Measurements from ENCODE around the gene C5AR1. TPM values are rescaled to one million over a fixed set of nuclear protein-coding genes. Genes with fewer than 3 reads are reported as not detected.
"Not testable (repeated sequence)": the region's sequence is repeated elsewhere in the genome, so short reads cannot be mapped to it uniquely, and the experiment has no call there.

Gene C5AR1
- total RNA-seq, 2 experiments from 2014 or later = 0.48 TPM; not detected in 1

DNA sequence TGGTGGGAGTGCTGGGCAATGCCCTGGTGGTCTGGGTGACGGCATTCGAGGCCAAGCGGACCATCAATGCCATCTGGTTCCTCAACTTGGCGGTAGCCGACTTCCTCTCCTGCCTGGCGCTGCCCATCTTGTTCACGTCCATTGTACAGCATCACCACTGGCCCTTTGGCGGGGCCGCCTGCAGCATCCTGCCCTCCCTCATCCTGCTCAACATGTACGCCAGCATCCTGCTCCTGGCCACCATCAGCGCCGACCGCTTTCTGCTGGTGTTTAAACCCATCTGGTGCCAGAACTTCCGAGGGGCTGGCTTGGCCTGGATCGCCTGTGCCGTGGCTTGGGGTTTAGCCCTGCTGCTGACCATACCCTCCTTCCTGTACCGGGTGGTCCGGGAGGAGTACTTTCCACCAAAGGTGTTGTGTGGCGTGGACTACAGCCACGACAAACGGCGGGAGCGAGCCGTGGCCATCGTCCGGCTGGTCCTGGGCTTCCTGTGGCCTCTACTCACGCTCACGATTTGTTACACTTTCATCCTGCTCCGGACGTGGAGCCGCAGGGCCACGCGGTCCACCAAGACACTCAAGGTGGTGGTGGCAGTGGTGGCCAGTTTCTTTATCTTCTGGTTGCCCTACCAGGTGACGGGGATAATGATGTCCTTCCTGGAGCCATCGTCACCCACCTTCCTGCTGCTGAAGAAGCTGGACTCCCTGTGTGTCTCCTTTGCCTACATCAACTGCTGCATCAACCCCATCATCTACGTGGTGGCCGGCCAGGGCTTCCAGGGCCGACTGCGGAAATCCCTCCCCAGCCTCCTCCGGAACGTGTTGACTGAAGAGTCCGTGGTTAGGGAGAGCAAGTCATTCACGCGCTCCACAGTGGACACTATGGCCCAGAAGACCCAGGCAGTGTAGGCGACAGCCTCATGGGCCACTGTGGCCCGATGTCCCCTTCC, 10.5 kb downstream of the C5AR1 start:
- no peak overlapping the region for H3K27ac Mint-ChIP-seq
- no peaks in the 10 kb centered on the region for H3K36me3 Mint-ChIP-seq
- no peak overlapping the region for H3K4me3 Mint-ChIP-seq
- ChIA-PET POLR2A (no interaction called here), CTCF (no interaction called here)
- peaks cover 2% of the 10 kb centered on the region for H3K4me1 Mint-ChIP-seq (ENCODE audit: low read depth)
- no peaks in the 10 kb centered on the region for H3K9me3 Mint-ChIP-seq
- peaks cover 30% of the 10 kb centered on the region for H3K27me3 Mint-ChIP-seq
- intact Hi-C loops (cut with micrococcal nuclease) = no loop called here
- no peak for DNase-seq

DNA sequence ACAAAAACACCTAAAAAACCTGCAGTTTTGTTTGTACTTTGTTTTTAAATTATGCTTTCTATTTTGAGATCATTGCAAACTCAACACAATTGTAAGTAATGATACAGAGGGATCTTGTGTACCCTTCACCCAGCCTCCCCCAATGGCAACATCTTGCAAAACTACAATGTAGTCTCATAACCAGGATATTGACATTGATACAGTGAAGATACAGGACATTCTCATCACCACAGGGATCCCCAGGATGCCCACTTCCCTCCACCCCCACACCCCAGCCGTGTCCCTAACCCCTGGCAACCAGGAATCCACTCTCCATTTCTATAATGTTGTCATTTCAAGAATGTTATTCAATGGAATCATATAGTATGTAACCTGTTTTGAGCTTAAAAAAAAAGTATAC, 12.0 kb downstream of the C5AR1 start:
- Mint-ChIP-seq H3K27me3 (peaks cover 29% of the 10 kb centered on the region), H3K36me3 (no peaks in the 10 kb centered on the region), H3K27ac (no peak overlapping the region), H3K4me1 (ENCODE audit: low read depth) (no peaks in the 10 kb centered on the region), H3K4me3 (no peak overlapping the region), H3K9me3 (no peaks in the 10 kb centered on the region)
- ChIA-PET CTCF (no interaction called here), POLR2A (no interaction called here)
- no peak for DNase-seq
- intact Hi-C loops (cut with micrococcal nuclease) = no loop called here

DNA sequence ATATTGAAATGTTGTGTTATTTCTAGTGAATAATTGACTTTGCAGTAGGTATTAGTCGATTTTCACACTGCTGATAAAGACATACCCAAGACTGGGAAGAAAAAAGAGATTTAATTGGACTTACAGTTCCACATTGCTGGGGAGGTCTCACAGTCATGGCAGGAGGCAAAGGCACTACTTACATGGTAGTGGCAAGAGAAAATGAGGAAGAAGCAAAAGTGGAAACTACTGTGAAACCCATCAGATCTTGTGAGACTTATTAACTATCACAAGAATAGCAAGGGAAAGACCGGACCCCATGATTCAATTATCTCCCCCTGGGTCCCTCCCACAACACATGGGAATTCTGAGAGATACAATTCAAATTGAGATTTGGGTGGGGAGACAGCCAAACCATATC, 12.4 kb downstream of the C5AR1 start:
- no peaks in the 10 kb centered on the region for H3K4me1 Mint-ChIP-seq (ENCODE audit: low read depth)
- H3K4me3 Mint-ChIP-seq = no peak overlapping the region
- intact Hi-C loops (cut with micrococcal nuclease) = no loop called here
- H3K36me3 Mint-ChIP-seq = no peaks in the 10 kb centered on the region
- no peaks in the 10 kb centered on the region for H3K9me3 Mint-ChIP-seq
- peaks cover 27% of the 10 kb centered on the region for H3K27me3 Mint-ChIP-seq
- ChIA-PET POLR2A (no interaction called here), CTCF (no interaction called here)
- no peak for DNase-seq
- H3K27ac Mint-ChIP-seq = no peak overlapping the region

DNA sequence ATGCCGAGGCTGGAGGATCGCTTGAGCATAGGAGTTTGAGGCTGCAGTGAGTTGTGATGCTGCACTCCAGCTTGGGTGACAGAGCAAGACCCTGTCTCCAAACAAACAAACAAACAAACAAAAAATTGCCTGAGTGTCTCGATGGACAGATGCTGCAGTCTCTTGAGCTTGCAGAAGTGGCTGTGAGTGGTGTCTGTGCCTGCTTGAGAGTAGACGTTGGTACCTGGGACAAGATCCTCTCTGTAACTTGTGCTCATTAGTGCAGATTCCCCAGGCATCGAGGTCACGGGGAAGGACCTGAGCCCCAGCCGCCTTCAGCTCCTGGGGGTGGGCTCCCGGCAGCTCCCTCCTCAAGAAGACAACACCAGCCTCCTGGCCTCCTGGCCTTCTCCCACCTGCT, 13.7 kb downstream of the C5AR1 start:
- no peak overlapping the region for H3K27ac Mint-ChIP-seq
- ChIA-PET POLR2A (no interaction called here), CTCF (interaction anchor here (0.9 kb wide), 1 partner anchor 68 kb away, joined by 6 read pairs; no protein-coding TSS in a partner anchor)
- H3K4me3 Mint-ChIP-seq = no peak overlapping the region
- intact Hi-C loops (cut with micrococcal nuclease) = no loop called here
- no peaks in the 10 kb centered on the region for H3K9me3 Mint-ChIP-seq
- no peak for DNase-seq
- no peaks in the 10 kb centered on the region for H3K4me1 Mint-ChIP-seq (ENCODE audit: low read depth)
- H3K36me3 Mint-ChIP-seq = no peaks in the 10 kb centered on the region
- peaks cover 25% of the 10 kb centered on the region for H3K27me3 Mint-ChIP-seq

DNA sequence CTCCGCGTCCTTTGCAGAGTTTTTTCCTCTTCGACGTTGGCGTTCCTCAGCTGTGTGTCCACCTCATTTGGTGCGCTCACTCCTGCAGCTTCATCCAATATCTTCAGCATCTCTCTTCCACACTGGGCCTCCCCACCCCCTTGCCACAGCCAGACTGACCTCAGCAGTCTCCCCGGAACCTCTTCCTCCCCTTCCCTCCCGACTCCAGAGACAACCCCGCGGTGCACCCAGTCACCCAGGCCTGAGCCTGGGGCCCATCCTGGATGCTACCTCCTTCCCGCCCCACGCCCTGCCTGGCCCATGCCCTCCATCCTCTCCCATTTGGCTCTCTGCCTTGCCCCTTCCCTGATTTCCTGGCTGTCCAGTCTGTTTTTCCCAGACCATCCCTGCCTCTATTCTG, 14.2 kb downstream of the C5AR1 start:
- Mint-ChIP-seq H3K27ac (no peak overlapping the region), H3K4me3 (no peak overlapping the region), H3K9me3 (no peaks in the 10 kb centered on the region), H3K27me3 (peaks cover 25% of the 10 kb centered on the region), H3K4me1 (ENCODE audit: low read depth) (no peaks in the 10 kb centered on the region), H3K36me3 (no peaks in the 10 kb centered on the region)
- intact Hi-C loops (cut with micrococcal nuclease) = no loop called here
- POLR2A ChIA-PET = no interaction called here
- no peak for DNase-seq
- CTCF ChIA-PET = no interaction called here

DNA sequence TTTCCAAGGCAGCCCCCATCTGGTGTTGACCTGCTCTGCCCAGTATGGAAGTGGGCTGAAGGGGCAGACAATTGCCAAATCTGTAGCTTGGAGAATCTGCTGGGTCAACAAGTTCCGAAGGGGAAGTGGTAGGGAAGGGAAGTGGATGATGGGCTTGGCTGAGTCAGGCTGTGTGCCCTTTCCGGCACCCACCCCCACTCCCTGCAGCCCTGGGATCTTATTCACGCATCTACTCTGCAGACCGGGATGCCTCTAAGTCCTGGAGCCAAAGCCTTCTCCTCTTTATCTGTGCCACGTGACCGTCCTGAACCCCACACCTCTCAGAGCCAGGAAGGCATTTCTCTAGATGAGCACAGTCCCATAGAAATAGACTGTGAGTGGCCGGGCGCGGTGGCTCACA, 14.8 kb downstream of the C5AR1 start:
- no peak for DNase-seq
- no peak overlapping the region for H3K27ac Mint-ChIP-seq
- CTCF ChIA-PET = no interaction called here
- no peaks in the 10 kb centered on the region for H3K4me1 Mint-ChIP-seq (ENCODE audit: low read depth)
- no peaks in the 10 kb centered on the region for H3K9me3 Mint-ChIP-seq
- H3K4me3 Mint-ChIP-seq = no peak overlapping the region
- intact Hi-C loops (cut with micrococcal nuclease) = no loop called here
- H3K36me3 Mint-ChIP-seq = no peaks in the 10 kb centered on the region
- POLR2A ChIA-PET = no interaction called here
- H3K27me3 Mint-ChIP-seq = peaks cover 25% of the 10 kb centered on the region

DNA sequence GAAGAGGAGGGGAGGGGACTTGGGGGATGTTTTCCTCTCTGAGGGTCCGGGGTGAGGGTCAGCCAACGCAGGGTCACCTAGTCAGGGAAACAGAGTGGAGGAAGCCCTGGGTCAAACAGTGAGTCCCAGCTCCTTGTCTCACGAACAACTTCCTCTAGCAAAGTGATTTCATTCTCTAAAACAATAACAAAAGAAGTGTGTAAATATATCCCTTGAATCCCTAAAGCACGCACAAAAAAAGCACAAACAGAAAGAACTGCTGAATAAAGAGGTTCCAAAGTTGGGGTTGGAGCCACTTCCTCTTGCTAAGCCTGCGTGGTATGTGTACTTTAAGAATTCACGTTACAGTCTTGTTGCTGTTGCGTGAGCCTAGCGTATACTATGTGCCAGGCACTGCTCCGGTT, 20.8 kb downstream of the C5AR1 start:
- Mint-ChIP-seq H3K27ac (no peak overlapping the region), H3K9me3 (no peaks in the 10 kb centered on the region), H3K36me3 (no peaks in the 10 kb centered on the region), H3K27me3 (peaks cover 1% of the 10 kb centered on the region), H3K4me1 (ENCODE audit: low read depth) (peaks cover 1% of the 10 kb centered on the region), H3K4me3 (no peak overlapping the region)
- ChIA-PET CTCF (interaction anchor here (1.5 kb wide), 1 partner anchor 18 kb away, joined by 9 read pairs; the partner anchor contains the start of gene DHX34), POLR2A (interaction anchor here (0.6 kb wide), 1 partner anchor 28 kb away, joined by 4 read pairs; no protein-coding TSS in a partner anchor)
- no peak for DNase-seq
- intact Hi-C loops (cut with micrococcal nuclease) = no loop called here

DNA sequence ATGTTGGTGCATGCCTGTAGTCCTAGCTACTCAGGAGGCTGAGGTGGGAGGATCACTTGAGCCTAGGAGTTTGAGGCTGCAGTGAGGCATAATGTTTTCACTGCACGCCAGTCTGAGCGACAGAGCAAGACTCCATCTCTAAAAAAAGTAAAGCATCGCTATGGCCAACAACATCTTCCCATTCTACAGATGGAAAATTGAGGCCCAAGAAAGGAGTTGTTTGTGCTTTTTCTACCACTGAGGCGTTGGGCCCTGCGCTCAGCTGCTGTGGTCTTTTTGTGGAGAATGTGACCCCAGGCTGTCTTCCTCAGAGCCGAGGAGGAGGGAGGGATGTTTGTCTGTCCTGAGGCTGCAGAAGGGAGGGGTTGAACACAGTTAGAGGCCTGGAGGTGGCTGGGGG, 21.8 kb downstream of the C5AR1 start:
- intact Hi-C loops (cut with micrococcal nuclease) = no loop called here
- CTCF ChIA-PET = no interaction called here
- Mint-ChIP-seq H3K27me3 (no peaks in the 10 kb centered on the region), H3K27ac (no peak overlapping the region), H3K9me3 (no peaks in the 10 kb centered on the region), H3K4me1 (ENCODE audit: low read depth) (peaks cover 6% of the 10 kb centered on the region), H3K36me3 (no peaks in the 10 kb centered on the region), H3K4me3 (no peak overlapping the region)
- POLR2A ChIA-PET = no interaction called here
- DNase-seq = no peak

DNA sequence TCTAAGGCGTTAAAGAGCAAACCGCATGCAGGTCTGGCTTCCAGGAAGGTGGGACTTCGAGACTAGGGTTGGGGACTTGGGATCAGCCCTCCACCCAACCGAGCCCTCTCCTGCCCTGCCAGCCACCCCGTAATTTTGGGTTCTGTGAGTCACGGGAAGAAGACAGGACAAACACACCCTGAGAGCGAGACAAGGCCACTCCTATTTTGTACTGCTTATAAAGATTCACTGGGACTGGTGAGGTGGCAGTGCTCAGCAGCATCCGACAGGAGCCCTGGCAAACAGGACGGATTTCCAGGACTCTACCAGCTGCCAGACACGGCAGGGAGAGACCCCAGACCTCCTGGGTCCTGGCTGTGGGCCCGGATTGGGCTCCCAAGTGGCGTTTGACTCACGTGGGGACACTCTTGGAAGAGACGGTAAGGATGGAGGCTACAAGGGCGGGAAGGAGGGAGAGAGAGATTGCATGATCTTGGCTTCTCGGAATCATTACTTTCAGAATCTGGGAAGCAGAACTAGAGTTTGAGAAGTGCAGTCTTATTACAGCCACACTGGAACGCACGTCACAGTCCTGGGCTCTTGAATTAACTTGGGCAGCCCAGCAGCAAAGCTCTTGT, 22.4 kb downstream of the C5AR1 start, which contains the start of gene C5AR2:
TSS of gene C5AR2 (plus strand) at position 245 of the 617 bp plus-strand sequence. CDS start 8,625 bp downstream, outside the sequence.
- peaks cover 11% of the 10 kb centered on the region for H3K4me1 Mint-ChIP-seq (ENCODE audit: low read depth)
- no peaks in the 10 kb centered on the region for H3K27me3 Mint-ChIP-seq
- no peaks in the 10 kb centered on the region for H3K36me3 Mint-ChIP-seq
- no peak within 1 kb of the TSS for H3K27ac Mint-ChIP-seq
- no peaks in the 10 kb centered on the region for H3K9me3 Mint-ChIP-seq
- no peak for DNase-seq
- no peak within 1 kb of the TSS for H3K4me3 Mint-ChIP-seq
- intact Hi-C loops (cut with micrococcal nuclease) = no loop called here
- POLR2A ChIA-PET = no interaction called here
- CTCF ChIA-PET = no interaction called here

DNA sequence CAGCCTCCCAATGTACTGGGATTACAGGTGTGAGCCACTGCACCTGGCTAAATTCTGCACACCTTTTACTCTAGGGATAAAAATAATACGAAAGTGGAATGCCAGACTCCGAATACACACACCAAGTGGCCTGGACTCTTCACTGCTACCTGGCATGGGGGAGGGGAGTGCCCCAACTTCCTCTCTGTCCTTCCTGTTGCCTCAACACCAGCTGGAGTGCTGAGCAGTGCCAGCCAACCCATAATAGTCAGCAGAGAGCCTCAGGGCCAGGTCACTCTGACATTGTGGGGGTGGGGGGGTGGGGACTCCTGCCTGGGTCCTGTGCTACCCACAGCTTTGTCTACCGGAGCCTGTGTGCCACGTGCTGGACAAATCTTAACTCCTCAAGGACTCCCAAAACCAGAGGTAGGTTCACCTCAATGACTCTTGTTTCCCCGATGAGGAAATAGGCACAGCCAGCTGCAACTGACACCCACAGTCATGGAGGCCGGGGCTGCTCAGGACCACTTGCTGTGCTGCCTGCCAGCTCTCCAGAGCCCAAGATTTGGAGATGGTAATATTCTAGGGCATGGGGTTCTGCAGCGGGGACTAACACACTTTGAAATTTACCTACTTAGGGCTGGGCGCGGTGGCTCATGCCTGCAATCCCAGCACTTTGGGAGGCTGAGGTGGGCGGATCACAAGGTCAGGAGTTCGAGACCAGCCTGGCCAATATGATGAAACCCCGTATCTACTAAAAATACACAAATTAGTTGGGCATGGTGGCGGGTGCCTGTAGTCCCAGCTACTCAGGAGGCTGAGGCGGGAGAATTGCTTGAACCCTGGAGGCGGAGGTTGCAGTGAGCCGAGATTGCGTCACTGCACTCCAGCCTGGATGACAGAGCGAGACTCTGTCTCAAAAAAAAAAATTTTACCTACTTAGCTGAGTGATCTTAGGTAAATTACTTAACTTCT, 27.4 kb downstream of the C5AR1 start:
- H3K27ac Mint-ChIP-seq; H3K4me3 Mint-ChIP-seq; H3K36me3 Mint-ChIP-seq; H3K9me3 Mint-ChIP-seq; intact Hi-C loops (cut with micrococcal nuclease); H3K27me3 Mint-ChIP-seq: not testable (repeated sequence)
- peak; percentile 48 for DNase-seq
- CTCF ChIA-PET = interaction anchor here (0.7 to 0.9 kb wide), 3 partner anchors 12 to 127 kb away, joined by 3 to 4 read pairs (median 3); partner anchors contain the start of gene DHX34
- peaks cover 11% of the 10 kb centered on the region for H3K4me1 Mint-ChIP-seq (ENCODE audit: low read depth)
- POLR2A ChIA-PET = interaction anchor here (0.5 to 1.4 kb wide), 2 partner anchors 12 to 37 kb away, joined by 4 to 5 read pairs; partner anchors contain the start of gene DHX34

DNA sequence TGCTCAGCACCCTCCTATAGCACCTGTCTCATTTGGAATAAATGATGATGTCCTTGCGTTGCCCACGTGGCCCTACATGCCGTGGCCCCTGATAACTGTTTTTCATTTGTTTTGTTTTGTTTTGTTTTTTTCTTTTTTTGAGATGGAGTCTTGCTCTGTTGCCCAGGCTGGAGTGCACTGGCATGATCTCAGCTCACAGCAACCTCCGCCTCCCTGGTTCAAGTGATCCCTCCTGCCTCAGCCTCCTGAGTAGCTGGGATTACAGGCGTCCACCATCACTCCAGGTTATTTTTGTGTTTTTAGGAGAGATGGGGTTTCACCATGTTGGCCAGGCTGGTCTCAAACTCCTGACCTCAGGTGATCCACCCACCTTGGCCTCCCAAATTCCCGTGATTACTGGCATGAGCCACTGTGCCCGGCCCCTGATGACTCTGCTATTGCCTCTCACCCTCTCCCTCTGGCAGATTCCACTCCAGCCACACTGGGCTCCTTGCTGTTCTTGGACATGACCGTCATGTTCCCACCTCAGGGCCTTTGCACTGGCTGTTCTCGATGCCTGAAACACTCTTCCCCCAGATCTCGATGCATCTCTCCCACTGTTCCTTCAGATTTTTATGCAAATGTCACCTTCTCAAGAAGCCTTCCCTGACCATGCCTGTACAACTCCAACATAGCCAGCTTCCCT, 29.7 kb downstream of the C5AR1 start:
- Mint-ChIP-seq H3K4me3 (no peak overlapping the region), H3K27ac (no peak overlapping the region)
- CTCF ChIA-PET = interaction anchor here (0.6 to 1.2 kb wide), 2 partner anchors 9 to 499 kb away, joined by 5 to 6 read pairs; partner anchors contain the start of gene DHX34

More for the DNA sequence above, 29.7 kb downstream of the C5AR1 start:
- no peaks in the 10 kb centered on the region for H3K27me3 Mint-ChIP-seq
- POLR2A ChIA-PET = no interaction called here
- no peaks in the 10 kb centered on the region for H3K9me3 Mint-ChIP-seq
- H3K36me3 Mint-ChIP-seq = no peaks in the 10 kb centered on the region
- no peak for DNase-seq
- peaks cover 11% of the 10 kb centered on the region for H3K4me1 Mint-ChIP-seq (ENCODE audit: low read depth)
- intact Hi-C loops (cut with micrococcal nuclease) = no loop called here

Data from activated CD4-positive, alpha-beta memory T cell treated with anti-CD3 and anti-CD28 coated beads for 36 hours (primary cell).